ENCODE data around the gene PDK2. TPM values are rescaled to one million over a fixed set of nuclear protein-coding genes. Genes with fewer than 3 reads are reported as not detected.
A peak's percentile ranks its signal among the peaks of the same experiment; 100 is the strongest.

Gene PDK2
- total RNA-seq, 4 donors from 2014 or later: 111 to 335 (median 124) TPM

GRCh38 chr17:50047488-50048126, 47.5 kb upstream of the PDK2 start:
- Histone ChIP-seq H3K4me3 (no peak overlapping the region), H3K9me3 (no peaks in the 10 kb centered on the region), H3K27ac (peak overlapping the region in 1 of 4 donors; percentile 57), H3K27me3 (no peaks in the 10 kb centered on the region), H3K36me3 (no peaks in the 10 kb centered on the region), H3K4me1 (peaks cover 12 to 17% of the 10 kb centered on the region in 2 donors)
- intact Hi-C loops (cut with DNase I; ENCODE audit: low total_unique reads) (no loop called here), in situ Hi-C loops (cut with MboI; ENCODE audit: low sequenced_read_pairs in 4 of 4) (no loop called here)
- no peak for DNase-seq
- ATAC-seq: peak in 1 of 2 donors; percentile 10
- no peak for TF ChIP-seq POLR2A (IDR thresholded peaks at IDR 0.05)
- no peak for TF ChIP-seq CTCF (IDR thresholded peaks at IDR 0.05 in 4 of 5, conservative IDR thresholded peaks at IDR 0.05 in 1 of 5)

GRCh38 chr17:50048146-50048720, 46.9 kb upstream of the PDK2 start:
- no peaks in the 10 kb centered on the region for H3K36me3 ChIP-seq

GRCh38 chr17:50048988-50049387, 46.2 kb upstream of the PDK2 start:
- in situ Hi-C loops (cut with MboI; ENCODE audit: low sequenced_read_pairs in 4 of 4) (no loop called here), intact Hi-C loops (cut with DNase I; ENCODE audit: low total_unique reads) (no loop called here)
- ATAC-seq (no peak), DNase-seq (no peak)
- no peaks in the 10 kb centered on the region for H3K36me3 ChIP-seq
- H3K27me3 ChIP-seq: no peaks in the 10 kb centered on the region
- H3K4me1 ChIP-seq: peaks cover 10 to 15% of the 10 kb centered on the region in 2 donors
- H3K9me3 ChIP-seq: no peaks in the 10 kb centered on the region
- no peak for TF ChIP-seq CTCF (IDR thresholded peaks at IDR 0.05 in 4 of 5, conservative IDR thresholded peaks at IDR 0.05 in 1 of 5)
- TF ChIP-seq POLR2A (IDR thresholded peaks at IDR 0.05): no peak
- no peak overlapping the region for H3K4me3 ChIP-seq
- no peak overlapping the region for H3K27ac ChIP-seq

More at GRCh38 chr17:50048146-50048720, 46.9 kb upstream of the PDK2 start:
- no peak overlapping the region for H3K27ac ChIP-seq
- DNase-seq: no peak
- H3K4me3 ChIP-seq: no peak overlapping the region
- peaks cover 14 to 17% of the 10 kb centered on the region in 2 donors for H3K4me1 ChIP-seq
- in situ Hi-C loops (cut with MboI; ENCODE audit: low sequenced_read_pairs in 4 of 4) (no loop called here), intact Hi-C loops (cut with DNase I; ENCODE audit: low total_unique reads) (no loop called here)
- TF ChIP-seq CTCF (IDR thresholded peaks at IDR 0.05 in 4 of 5, conservative IDR thresholded peaks at IDR 0.05 in 1 of 5) (no peak), POLR2A (IDR thresholded peaks at IDR 0.05) (no peak)
- no peaks in the 10 kb centered on the region for H3K9me3 ChIP-seq
- H3K27me3 ChIP-seq: no peaks in the 10 kb centered on the region
- ATAC-seq: no peak

GRCh38 chr17:50049636-50050035, 45.5 kb upstream of the PDK2 start:
- Histone ChIP-seq H3K27ac (no peak overlapping the region), H3K27me3 (no peaks in the 10 kb centered on the region), H3K9me3 (no peaks in the 10 kb centered on the region), H3K4me3 (no peak overlapping the region), H3K36me3 (no peaks in the 10 kb centered on the region), H3K4me1 (peaks cover 6 to 9% of the 10 kb centered on the region in 2 donors)
- TF ChIP-seq CTCF (IDR thresholded peaks at IDR 0.05 in 4 of 5, conservative IDR thresholded peaks at IDR 0.05 in 1 of 5) (no peak), POLR2A (IDR thresholded peaks at IDR 0.05) (no peak)
- intact Hi-C loops (cut with DNase I; ENCODE audit: low total_unique reads) (no loop called here), in situ Hi-C loops (cut with MboI; ENCODE audit: low sequenced_read_pairs in 4 of 4) (no loop called here)
- no peak for DNase-seq
- no peak for ATAC-seq
